SK-N-MC (cell line): ENCODE data around the gene C1orf105.

Source experiments
- EZH2 ChIP-seq: fragments of 200-600 bp; sonication (generic); IDR thresholded peaks from one replicate; pipeline ENCODE4 v1.6.1; 2017; ENCODE audit warnings: antibody characterized with exemption
- POLR2AphosphoS5 ChIP-seq: IDR thresholded peaks from 2 replicates; pipeline ENCODE4 v1.6.1; 2012; ENCODE audit warnings: mild to moderate bottlenecking, low read depth, low read length, borderline replicate concordance

GRCh38 chr1:172431721-172432192 is 11.3 kb downstream of the C1orf105 start:
- TF ChIP-seq EZH2 (no peak), POLR2AphosphoS5 (no peak)
